GM19025 (cell line): ENCODE results near the gene PSMD7.
A peak's percentile ranks its signal among the peaks of the same experiment; 100 is the strongest.

Experiments used
- ATAC-seq: cut with Tn5 transposase; IDR thresholded peaks from one replicate; pipeline ENCODE4 v1.9.1; 2021; ENCODE audit warnings: mild to moderate bottlenecking, low read depth, moderate library complexity; ENCODE audit not compliant: unreplicated experiment

The PSMD7 gene

DNA sequence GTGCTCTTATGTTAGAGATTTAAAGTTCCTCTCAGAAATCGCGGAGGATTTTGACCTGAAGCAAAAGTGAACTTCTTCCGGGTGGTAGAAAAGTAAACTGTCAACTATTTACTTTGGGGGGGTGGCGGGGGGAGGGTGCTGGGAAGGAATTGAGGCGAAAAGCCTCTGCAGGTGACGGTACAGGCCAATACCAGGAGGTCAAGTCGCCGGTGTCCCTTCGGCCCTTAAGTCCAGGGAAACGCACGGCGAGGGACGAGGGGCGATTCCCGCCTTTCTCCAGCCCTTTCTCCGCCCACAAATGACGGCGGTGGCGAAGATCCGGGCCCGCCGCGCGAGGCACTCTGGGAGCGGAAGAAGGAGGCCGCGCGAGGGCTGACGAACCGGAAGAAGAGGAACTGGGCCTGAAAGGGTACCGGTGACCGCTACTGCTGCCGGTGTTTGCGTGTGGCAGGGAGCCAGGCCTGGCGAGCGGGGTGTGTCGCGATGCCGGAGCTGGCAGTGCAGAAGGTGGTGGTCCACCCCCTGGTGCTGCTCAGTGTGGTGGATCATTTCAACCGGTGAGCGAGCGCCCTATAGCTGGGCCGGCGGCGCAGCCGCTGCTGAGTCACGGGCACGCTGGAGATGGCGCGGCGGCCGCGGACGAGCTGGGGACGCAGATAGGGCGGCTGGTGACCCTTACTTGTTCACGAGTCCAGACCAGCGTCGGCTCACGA is at the start of gene PSMD7:
PSMD7 (plus strand) TSS at position 383 of the 713 bp plus-strand sequence; CDS start at position 484, 101 bp downstream.
- ATAC-seq: peak; percentile 93

DNA sequence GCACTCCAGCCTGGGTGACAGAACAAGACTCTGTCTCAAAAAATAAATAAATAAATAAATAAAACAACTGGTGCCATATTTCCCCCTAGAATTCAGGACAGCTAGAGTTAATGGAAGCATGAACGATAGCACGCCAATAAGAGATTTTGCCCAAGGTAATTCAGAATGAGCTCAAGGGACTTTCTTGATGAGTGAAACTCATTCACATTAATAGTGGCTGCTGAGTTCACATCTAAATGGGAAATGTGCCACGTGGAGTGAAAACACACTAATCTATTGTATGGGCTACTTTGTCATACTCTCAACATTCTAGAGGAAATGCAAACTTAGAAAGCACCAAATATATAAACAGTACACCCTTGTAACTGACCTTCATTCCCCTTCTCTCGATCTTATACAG is 47.4 kb upstream of the PSMD7 start:
- ATAC-seq: no peak

GRCh38 chr16:74249846-74250245 is 46.8 kb upstream of the PSMD7 start:
- ATAC-seq: no peak

DNA sequence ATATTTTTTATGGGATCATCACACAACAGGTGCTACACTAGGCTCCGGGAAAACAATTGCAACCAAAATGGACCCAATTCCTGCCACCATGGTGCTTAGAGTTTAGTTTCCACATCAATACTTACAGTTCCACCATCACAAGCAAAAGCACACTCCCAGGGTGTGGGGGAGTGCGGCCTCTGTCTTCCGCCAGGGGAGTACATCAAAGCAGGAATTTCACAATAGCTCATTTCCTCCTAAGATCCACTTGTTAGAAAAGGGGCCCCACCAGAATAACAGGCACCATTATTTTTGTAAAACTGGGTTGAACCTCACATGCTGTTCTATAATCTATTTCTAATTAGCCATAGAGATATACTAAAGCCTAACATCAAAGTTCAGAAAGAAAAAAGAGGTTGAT is 44.3 kb upstream of the PSMD7 start:
- no peak for ATAC-seq

- ATAC-seq: no peak
Observed at GRCh38 chr16:74253161-74253938, 43.3 kb upstream of the PSMD7 start.

DNA sequence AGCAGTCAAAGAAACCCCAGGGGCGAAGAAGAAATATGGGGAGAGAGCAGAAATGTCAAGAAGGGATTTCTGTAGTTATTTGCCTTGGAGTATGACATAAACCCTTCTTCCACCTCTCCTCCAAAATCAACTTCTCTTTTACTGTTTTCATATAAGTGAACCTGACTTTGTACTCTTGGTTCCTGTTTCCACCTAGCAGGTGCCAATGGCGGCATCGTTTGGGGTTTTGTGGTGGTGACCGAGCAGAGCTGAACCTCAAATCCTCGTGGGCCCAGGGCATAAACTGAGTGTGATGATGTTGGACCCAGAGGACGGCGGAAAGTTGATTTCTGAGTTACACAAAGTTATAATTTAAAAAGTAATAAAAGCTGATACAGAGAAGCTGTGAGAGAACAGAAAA is 39.6 kb upstream of the PSMD7 start:
- ATAC-seq: no peak

DNA sequence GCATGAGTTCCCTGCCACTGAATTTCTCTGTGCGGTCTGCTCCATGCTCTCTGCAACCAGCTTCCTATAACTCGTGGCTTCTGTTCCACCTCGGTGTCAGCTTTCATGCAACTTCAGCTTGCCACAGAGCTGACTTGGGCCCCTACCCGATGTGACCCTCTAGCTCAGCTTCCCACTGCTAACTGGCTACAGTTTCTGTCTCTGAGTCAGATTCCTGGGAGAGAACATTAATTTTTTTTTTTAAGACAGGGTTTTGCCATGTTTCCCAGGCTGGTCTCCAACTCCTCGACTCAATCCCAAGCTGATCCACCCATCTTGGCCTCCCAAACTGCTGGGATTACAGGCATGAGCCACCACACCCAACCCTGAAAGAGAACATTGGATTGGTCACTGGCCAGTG is 35.5 kb upstream of the PSMD7 start:
- ATAC-seq: no peak

- no peak for ATAC-seq
Observed at GRCh38 chr16:74264811-74265210, 31.8 kb upstream of the PSMD7 start.

- ATAC-seq: no peak
Observed at GRCh38 chr16:74268372-74268782, 28.2 kb upstream of the PSMD7 start.

DNA sequence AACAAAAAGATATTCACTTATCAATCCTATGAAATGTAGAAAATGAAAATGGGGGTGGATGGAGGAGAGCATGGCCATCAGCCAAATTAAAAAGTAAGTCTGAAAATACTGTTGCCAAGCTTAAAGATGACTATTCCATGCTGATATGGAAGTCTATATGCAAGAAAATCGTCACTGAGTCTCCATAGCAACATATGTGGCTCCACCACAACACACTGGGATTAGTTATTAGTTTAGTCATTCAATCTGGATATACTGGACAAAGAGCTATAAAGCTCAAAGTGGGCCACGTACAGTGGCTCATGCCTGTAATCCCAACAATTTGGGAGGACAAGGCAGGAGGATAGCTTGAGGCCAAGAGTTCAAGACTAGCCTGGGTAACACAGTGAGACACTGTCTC is 24.7 kb upstream of the PSMD7 start:
- ATAC-seq: no peak

DNA sequence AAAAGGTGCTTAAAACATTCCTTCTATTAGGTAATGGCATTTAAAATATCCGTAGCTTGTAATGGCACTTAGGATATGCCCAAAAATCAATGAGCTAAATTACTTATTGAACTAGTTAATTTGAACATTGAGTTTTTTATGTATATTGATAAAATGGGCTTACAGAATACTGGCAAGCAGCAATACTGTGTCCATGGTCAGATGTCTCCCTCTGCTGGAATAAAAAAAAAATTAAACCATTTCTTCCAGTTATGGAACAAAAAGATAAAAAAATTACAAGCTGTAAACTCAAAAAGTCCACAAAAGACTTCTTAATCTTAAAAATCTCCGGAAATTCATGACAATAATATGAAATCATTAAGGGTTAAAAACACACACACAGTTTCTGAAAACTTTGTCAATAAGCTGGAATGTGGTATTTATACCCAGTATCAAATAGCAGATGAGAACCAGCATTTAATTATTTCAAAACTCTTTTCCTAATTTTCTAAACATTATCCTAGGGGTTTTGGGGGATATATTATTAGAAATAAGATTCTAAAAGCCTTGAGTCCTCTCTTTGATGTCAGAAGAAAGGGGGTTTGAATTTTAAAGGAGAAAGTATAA is 21.5 kb upstream of the PSMD7 start:
- no peak for ATAC-seq

- ATAC-seq: no peak
Observed at GRCh38 chr16:74275711-74276110, 20.9 kb upstream of the PSMD7 start.

DNA sequence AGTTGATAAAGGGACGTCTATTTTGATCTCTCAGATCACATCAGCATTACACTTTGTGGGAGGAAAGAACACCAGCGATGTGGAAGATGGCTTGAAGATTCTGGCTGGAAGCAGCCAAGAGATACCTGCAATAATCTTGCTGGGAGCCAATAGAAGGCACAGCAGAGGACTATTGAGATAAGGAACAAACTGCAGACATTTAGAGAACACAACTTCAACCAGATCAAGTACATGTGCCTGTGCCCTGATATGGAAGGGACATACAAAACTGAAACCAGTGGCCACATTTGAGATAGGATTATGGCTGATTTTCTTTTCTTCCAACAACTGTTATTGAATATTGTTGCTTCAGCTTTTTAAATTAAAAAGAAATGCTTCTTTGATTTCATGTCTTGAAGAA is 18.6 kb upstream of the PSMD7 start:
- no peak for ATAC-seq

DNA sequence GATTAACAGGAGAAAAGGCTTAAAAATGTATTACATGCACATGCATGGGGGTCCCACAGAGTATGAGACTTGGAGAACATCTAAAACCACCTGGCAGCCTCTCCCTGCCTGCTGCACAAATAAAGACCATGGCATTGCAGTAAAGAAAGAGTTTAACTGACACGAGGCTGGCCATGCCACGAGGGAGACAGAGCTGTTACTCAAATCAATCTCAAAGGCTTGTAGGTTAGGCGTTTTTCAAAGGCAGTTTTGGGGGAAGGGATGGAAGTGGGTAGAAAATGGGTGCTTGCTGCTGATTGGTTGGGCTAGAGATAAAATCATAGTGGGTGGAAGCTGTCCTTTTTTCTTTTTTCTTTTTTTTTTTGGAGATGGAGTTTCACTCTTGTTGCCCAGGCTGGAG is 17.3 kb upstream of the PSMD7 start:
- ATAC-seq: no peak

GRCh38 chr16:74279805-74280204 is 16.8 kb upstream of the PSMD7 start:
- no peak for ATAC-seq

GRCh38 chr16:74280448-74280847 is 16.2 kb upstream of the PSMD7 start:
- ATAC-seq: no peak

- ATAC-seq: no peak
Observed at GRCh38 chr16:74281300-74281699, 15.3 kb upstream of the PSMD7 start.

DNA sequence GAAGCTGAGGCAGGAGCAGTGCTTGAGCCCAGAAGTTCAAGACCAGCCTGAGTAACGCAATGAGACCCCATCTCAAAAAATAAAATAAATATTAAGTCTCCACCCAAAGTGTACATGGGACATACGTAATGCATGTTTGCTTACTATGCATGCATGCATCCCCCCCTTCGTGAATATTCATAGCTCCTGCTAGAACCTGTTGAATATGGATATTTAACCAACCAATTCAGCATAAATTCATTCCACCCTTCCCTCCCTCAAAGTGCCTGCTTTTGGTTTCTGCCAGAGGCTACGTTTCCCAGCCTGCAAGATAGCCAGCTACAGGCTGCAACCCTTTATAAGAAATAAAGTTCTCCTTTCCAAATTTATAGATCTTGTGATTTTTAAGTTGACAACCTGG is 12.9 kb upstream of the PSMD7 start:
- ATAC-seq: no peak

GRCh38 chr16:74288065-74288464 is 8.5 kb upstream of the PSMD7 start:
- no peak for ATAC-seq

DNA sequence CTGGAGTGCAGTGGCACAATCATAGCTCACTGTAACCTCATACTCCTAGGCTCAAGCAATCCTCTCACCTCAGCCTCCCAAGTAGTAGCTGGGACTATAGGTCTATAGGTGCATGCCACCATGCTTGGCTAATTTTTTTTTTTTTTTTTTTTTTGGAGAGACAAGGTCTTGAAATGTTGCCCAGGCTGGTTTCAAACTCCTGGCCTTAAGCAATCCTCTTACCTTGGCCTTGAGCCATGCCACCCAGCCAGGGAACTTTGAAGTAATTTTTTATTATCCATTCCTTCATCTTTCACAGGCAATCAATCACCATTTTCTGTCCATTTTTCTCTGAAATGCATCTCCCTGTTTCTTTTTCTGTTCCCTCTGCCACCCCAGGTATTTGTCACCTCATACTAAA is 6.3 kb upstream of the PSMD7 start:
- ATAC-seq: no peak

DNA sequence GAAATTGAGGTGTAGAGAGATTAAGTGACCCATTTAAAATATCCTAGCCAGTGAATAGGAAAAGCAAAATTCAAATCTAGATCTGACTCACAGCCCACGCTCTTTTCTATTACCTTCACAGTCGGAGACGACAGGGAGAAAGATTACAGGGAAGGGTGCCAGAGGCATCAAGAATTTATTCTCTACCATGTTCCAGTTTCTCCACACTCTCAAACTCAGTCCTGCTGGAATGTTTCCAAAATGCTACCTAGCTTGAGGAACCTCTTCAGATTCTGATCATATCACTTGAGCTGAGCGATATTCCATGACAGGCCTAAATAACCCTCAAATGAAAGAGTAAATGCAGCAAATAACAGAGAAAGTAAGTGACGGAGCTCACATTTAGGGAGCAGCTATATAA is 5.4 kb upstream of the PSMD7 start:
- ATAC-seq: no peak
